Smooth muscle cell (in vitro differentiated cells): ENCODE measurements around the gene LRRC37A2. TPM values are rescaled to one million over a fixed set of nuclear protein-coding genes. Genes with fewer than 3 reads are reported as not detected.
"Not testable (repeated sequence)": the region's sequence is repeated elsewhere in the genome, so short reads cannot be mapped to it uniquely, and the experiment has no call there.

Experiments used
- DNase-seq: peaks from one replicate; lab custom pipeline; 2025; ENCODE audit not compliant: unreplicated experiment; lab: John Stamatoyannopoulos, UW
- H2AFZ ChIP-seq: fragments of 200-600 bp; sonication (generic); 2 replicates; pipeline ENCODE4 v1.6.0; 2016; ENCODE audit warnings: antibody characterized with exemption, low read depth, mild to moderate bottlenecking
- H3F3A ChIP-seq: fragments of 200-600 bp; sonication (generic); 2 replicates; pipeline ENCODE4 v1.6.0; 2017; ENCODE audit warnings: antibody characterized with exemption, low read depth
- H3K27ac ChIP-seq: fragments of 200-600 bp; sonication (generic); 2 replicates; pipeline ENCODE4 v1.5.1; 2016; ENCODE audit warnings: low read depth, mild to moderate bottlenecking
- H3K27me3 ChIP-seq: fragments of 200-600 bp; sonication (generic); 2 replicates; pipeline ENCODE4 v1.6.1; 2016; ENCODE audit warnings: low read depth, mild to moderate bottlenecking
- H3K36me3 ChIP-seq: fragments of 200-600 bp; sonication (generic); 2 replicates; pipeline ENCODE4 v1.5.1; 2016; ENCODE audit warnings: low read depth
- H3K4me1 ChIP-seq: fragments of 200-600 bp; sonication (generic); 2 replicates; pipeline ENCODE4 v1.5.1; 2016; ENCODE audit warnings: low read depth
- H3K4me2 ChIP-seq: fragments of 200-600 bp; sonication (generic); 2 replicates; pipeline ENCODE4 v1.6.0; 2016; ENCODE audit warnings: mild to moderate bottlenecking
- H3K4me3 ChIP-seq: fragments of 200-600 bp; sonication (generic); 2 replicates; pipeline ENCODE4 v1.5.1; 2016; ENCODE audit warnings: mild to moderate bottlenecking
- H3K79me2 ChIP-seq: fragments of 200-600 bp; sonication (generic); 2 replicates; pipeline ENCODE4 v1.6.0; 2016; ENCODE audit warnings: low read depth, mild to moderate bottlenecking
- H3K9ac ChIP-seq: fragments of 200-600 bp; sonication (generic); 2 replicates; pipeline ENCODE4 v1.6.0; 2016; ENCODE audit warnings: low read depth
- H3K9me3 ChIP-seq: fragments of 200-600 bp; sonication (generic); replicated peaks from 2 replicates; pipeline ENCODE4 v1.5.1; 2016; ENCODE audit warnings: low read depth
- H4K20me1 ChIP-seq: fragments of 200-600 bp; sonication (generic); 2 replicates; pipeline ENCODE4 v1.6.0; 2016; ENCODE audit warnings: low read depth
- WGBS: methylation state at CpG from one replicate; pipeline ENCODE4 v1.1.7; 2016; ENCODE audit warnings: low lambda C conversion rate; 5-methylcytosine and 5-hydroxymethylcytosine counted together
- polyA plus RNA-seq: library from polyadenylated mRNA; unstranded; fragments of >200 nt; fragmentation: Nextera tagmentation; extraction: Ambion mirVana; gene quantifications from 2 replicates; pipeline ENCODE4 v1.2.1, GENCODE V29; 2016
- total RNA-seq: library from RNA; depleted of rRNA; stranded (reverse); fragments of >200 nt; gene quantifications from 2 replicates; pipeline ENCODE4 v1.2.3, GENCODE V29; 2014

LRRC37A2 gene
- total RNA-seq (7.1 and 8.7 TPM in 2 replicates), polyA plus RNA-seq (5.2 and 7.4 TPM in 2 replicates)

- not testable (repeated sequence) for H3K9me3 ChIP-seq, H3K27me3 ChIP-seq, H3K4me3 ChIP-seq, H3K4me1 ChIP-seq, H3K27ac ChIP-seq, DNase-seq, H4K20me1 ChIP-seq, H3K4me2 ChIP-seq, H3K36me3 ChIP-seq, H2AFZ ChIP-seq, H3K79me2 ChIP-seq, H3F3A ChIP-seq, H3K9ac ChIP-seq
- WGBS: no CpG with 5 or more reads among the region's 11 CpGs
Observed at GRCh38 chr17:46512168-46512567, at the start of gene LRRC37A2. Gene LRRC37A2, plus strand, starts transcription at chr17:46512468. Its CDS starts 245 bp downstream, at chr17:46512713.

DNA sequence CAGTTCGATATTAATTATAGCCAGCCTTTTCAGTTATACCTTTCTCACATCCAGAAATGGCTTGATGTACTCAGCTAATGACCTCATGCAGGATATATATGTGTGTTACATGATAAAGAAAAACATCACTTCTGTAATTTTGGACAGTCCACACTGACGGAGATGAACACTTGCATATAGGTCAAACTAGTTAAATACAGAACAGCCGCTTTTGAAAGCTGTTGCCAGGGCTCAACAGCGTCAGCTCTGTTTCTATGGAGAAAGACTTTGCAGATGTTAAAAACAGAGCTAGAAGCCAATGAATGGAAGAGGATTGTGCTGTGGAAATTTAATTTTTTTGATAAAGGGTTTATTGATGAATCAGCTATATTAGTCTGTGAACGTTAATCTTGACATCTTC, 44.6 kb upstream of the LRRC37A2 start:
- 89% methylated on average over 4 of the region's 5 CpGs for WGBS
- not testable (repeated sequence) for H2AFZ ChIP-seq, H3K4me3 ChIP-seq, H3K79me2 ChIP-seq, H4K20me1 ChIP-seq, H3K9me3 ChIP-seq, H3K36me3 ChIP-seq, H3F3A ChIP-seq, DNase-seq, H3K4me1 ChIP-seq, H3K27ac ChIP-seq, H3K9ac ChIP-seq, H3K4me2 ChIP-seq, H3K27me3 ChIP-seq

GRCh38 chr17:46474489-46474888, 37.8 kb upstream of the LRRC37A2 start:
- WGBS: no CpG with 5 or more reads among the region's 3 CpGs
- not testable (repeated sequence) for H3K9ac ChIP-seq, H3K79me2 ChIP-seq, DNase-seq, H3K4me3 ChIP-seq, H3K4me2 ChIP-seq, H3F3A ChIP-seq, H3K9me3 ChIP-seq, H3K27ac ChIP-seq, H3K4me1 ChIP-seq, H4K20me1 ChIP-seq, H3K36me3 ChIP-seq, H2AFZ ChIP-seq, H3K27me3 ChIP-seq

DNA sequence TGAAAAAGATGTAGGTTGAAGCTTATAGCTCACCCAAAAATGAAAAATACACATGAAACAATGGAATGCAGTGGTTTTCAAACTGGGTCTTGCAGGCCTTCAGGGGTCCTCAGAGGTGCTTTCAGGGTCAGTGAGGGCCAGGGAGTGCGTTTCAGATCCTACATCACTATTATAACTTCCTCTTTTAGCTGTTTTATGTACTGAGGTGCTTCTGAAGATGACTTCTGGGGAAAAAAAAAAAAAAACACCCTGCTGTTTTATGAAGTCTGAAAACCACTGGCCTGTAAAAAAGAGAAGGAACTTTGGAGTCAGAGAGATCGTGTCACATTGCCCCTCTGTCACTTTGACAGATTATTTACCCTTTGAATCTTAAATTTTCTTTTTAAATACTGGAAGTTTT, 36.7 kb upstream of the LRRC37A2 start:
- H3K4me2 ChIP-seq, H3F3A ChIP-seq, H3K27ac ChIP-seq, H3K36me3 ChIP-seq, H3K9ac ChIP-seq, H3K9me3 ChIP-seq, H3K4me1 ChIP-seq, H3K27me3 ChIP-seq, H3K79me2 ChIP-seq, H4K20me1 ChIP-seq, H3K4me3 ChIP-seq, DNase-seq, H2AFZ ChIP-seq: not testable (repeated sequence)
- no CpG with 5 or more reads among the region's 2 CpGs for WGBS

DNA sequence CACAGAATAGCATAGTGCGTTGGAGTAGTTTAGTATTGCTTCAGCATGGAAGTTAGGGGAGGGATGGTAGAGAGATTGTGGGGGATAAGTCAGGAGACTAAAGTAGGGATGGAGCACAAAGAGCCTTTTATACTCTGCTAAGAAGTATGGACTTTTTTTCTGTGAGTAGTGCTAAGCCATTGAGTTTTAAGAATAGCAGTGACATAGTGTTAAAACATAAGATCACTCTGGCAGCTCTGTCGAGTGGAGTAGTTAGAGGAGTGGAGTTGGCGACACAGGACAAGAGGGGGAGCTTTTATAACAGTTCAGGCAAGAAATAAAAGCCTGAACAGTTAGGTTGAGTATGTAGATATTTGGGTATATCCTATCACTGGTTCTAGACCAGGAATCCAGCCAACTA, 33.4 kb upstream of the LRRC37A2 start:
- not testable (repeated sequence) for H3K9ac ChIP-seq, H3K36me3 ChIP-seq, H2AFZ ChIP-seq, H3K27me3 ChIP-seq, H3K4me2 ChIP-seq, H3F3A ChIP-seq, H3K27ac ChIP-seq, DNase-seq, H3K9me3 ChIP-seq, H3K79me2 ChIP-seq, H3K4me1 ChIP-seq, H3K4me3 ChIP-seq, H4K20me1 ChIP-seq
- WGBS: no CpG with 5 or more reads among the region's 3 CpGs

DNA sequence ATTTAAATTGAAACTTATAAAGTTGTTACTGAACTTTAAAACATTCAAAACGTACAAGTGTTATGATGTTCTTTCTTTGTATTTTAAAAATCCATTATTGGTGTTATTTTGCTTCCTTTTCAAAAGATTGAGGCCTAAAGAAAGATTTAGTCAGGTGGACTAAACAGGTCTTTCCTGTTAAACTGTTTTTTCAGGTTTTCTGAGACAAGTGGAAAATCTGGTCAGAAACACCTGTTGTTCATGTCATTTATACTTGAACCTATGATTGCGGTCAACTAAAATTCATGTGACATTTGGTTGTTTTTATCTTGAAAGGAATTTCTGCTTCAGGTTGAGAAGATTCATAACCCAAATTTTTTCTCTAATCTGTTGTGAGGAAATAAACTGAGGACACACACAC, 31.0 kb upstream of the LRRC37A2 start:
- H3K4me1 ChIP-seq, H3K4me3 ChIP-seq, H4K20me1 ChIP-seq, H3K9ac ChIP-seq, H3K9me3 ChIP-seq, DNase-seq, H3F3A ChIP-seq, H3K36me3 ChIP-seq, H2AFZ ChIP-seq, H3K79me2 ChIP-seq, H3K4me2 ChIP-seq, H3K27ac ChIP-seq, H3K27me3 ChIP-seq: not testable (repeated sequence)
- WGBS: no CpG with 5 or more reads among the region's 2 CpGs

GRCh38 chr17:46492021-46492420, 20.2 kb upstream of the LRRC37A2 start:
- not testable (repeated sequence) for H3K27ac ChIP-seq, H3K4me2 ChIP-seq, H3K27me3 ChIP-seq, H3K36me3 ChIP-seq, H2AFZ ChIP-seq, H3K4me1 ChIP-seq, H3K79me2 ChIP-seq, H3K9me3 ChIP-seq, H3K9ac ChIP-seq, H3K4me3 ChIP-seq, H4K20me1 ChIP-seq, DNase-seq, H3F3A ChIP-seq
- 97% methylated on average over 16 of the region's 16 CpGs for WGBS

GRCh38 chr17:46499437-46500139, 12.7 kb upstream of the LRRC37A2 start:
- not testable (repeated sequence) for H3K27me3 ChIP-seq, H3K4me1 ChIP-seq, H3K79me2 ChIP-seq, DNase-seq, H3K4me3 ChIP-seq, H2AFZ ChIP-seq, H3K9ac ChIP-seq, H3K4me2 ChIP-seq, H3K9me3 ChIP-seq, H3K27ac ChIP-seq, H3F3A ChIP-seq, H3K36me3 ChIP-seq
- H4K20me1 ChIP-seq: peaks cover 11% of the 10 kb centered on the region
- WGBS: no CpG with 5 or more reads among the region's 6 CpGs

GRCh38 chr17:46505896-46506295, 6.4 kb upstream of the LRRC37A2 start:
- H3K79me2 ChIP-seq, DNase-seq, H3K27ac ChIP-seq, H3F3A ChIP-seq, H3K9ac ChIP-seq, H3K4me2 ChIP-seq, H3K9me3 ChIP-seq, H4K20me1 ChIP-seq, H2AFZ ChIP-seq, H3K4me3 ChIP-seq, H3K27me3 ChIP-seq, H3K4me1 ChIP-seq, H3K36me3 ChIP-seq: not testable (repeated sequence)
- 97% methylated on average over 7 of the region's 7 CpGs for WGBS
